ENCODE results near the gene COL18A1.
"Not testable (repeated sequence)": the region's sequence is repeated elsewhere in the genome, so short reads cannot be mapped to it uniquely, and the experiment has no call there.

Gene COL18A1

GRCh38 chr21:45427331-45428271 lies 22.6 kb downstream of the COL18A1 start:
- DNase-seq (ENCODE audit: low read depth, low spot score) = peak; percentile 82

- DNase-seq (ENCODE audit: low read depth, low spot score) = no peak
These were observed 23.6 kb downstream of the COL18A1 start for GRCh38 chr21:45428534-45428933.

- DNase-seq (ENCODE audit: low read depth, low spot score) = no peak
These were observed 24.5 kb downstream of the COL18A1 start for GRCh38 chr21:45429221-45430175.

GRCh38 chr21:45430521-45431501 lies 25.8 kb downstream of the COL18A1 start:
- DNase-seq (ENCODE audit: low read depth, low spot score) = no peak

- DNase-seq (ENCODE audit: low read depth, low spot score) = no peak
These were observed 27.0 kb downstream of the COL18A1 start for GRCh38 chr21:45431781-45432572.

GRCh38 chr21:45432575-45433255 lies 27.8 kb downstream of the COL18A1 start:
- peak; percentile 92 for DNase-seq (ENCODE audit: low read depth, low spot score)

GRCh38 chr21:45433301-45433700 lies 28.3 kb downstream of the COL18A1 start:
- DNase-seq (ENCODE audit: low read depth, low spot score) = no peak

GRCh38 chr21:45433911-45434644 lies 29.1 kb downstream of the COL18A1 start:
- DNase-seq (ENCODE audit: low read depth, low spot score) = no peak

- no peak for DNase-seq (ENCODE audit: low read depth, low spot score)
These were observed 29.8 kb downstream of the COL18A1 start for GRCh38 chr21:45434645-45435217.

- DNase-seq (ENCODE audit: low read depth, low spot score) = no peak
These were observed 30.5 kb downstream of the COL18A1 start for GRCh38 chr21:45435405-45435981.

- no peak for DNase-seq (ENCODE audit: low read depth, low spot score)
These were observed 31.5 kb downstream of the COL18A1 start for GRCh38 chr21:45436351-45437065.

GRCh38 chr21:45437844-45438243 lies 32.9 kb downstream of the COL18A1 start:
- not testable (repeated sequence) for DNase-seq (ENCODE audit: low read depth, low spot score)

- no peak for DNase-seq (ENCODE audit: low read depth, low spot score)
These were observed 33.6 kb downstream of the COL18A1 start for GRCh38 chr21:45438391-45439145.

- DNase-seq (ENCODE audit: low read depth, low spot score) = peak; percentile 65
These were observed 34.4 kb downstream of the COL18A1 start for GRCh38 chr21:45439161-45439872.

- DNase-seq (ENCODE audit: low read depth, low spot score) = no peak
These were observed 35.0 kb downstream of the COL18A1 start for GRCh38 chr21:45439901-45440461.
